IMR-90 (cell line): ENCODE results near the gene RASGRP3. TPM values are rescaled to one million over a fixed set of nuclear protein-coding genes. Genes with fewer than 3 reads are reported as not detected.

Experiments used
- ATAC-seq: fragments of 200-7000 bp; cut with Tn5 transposase; 2 replicates; pipeline ENCODE4 v1.9.1; 2020; ENCODE audit warnings: low read depth, mild to moderate bottlenecking, moderate library complexity
- BruUV-seq: library from RNA; stranded (reverse); fragments of 400-500 nt; replicated peaks from 2 replicates; lab custom pipeline; 2021; lab: Mats Ljungman, UMichigan
- CTCF ChIA-PET: fragments of 300-600 bp; formaldehyde crosslinking; extraction: SDS; loops from one replicate; lab custom pipeline; 2021; ENCODE audit warnings: antibody characterized with exemption; lab: Yijun Ruan, JAX
- POLR2A ChIA-PET: fragments of 300-600 bp; sonication (Branson Sonifier 250); formaldehyde crosslinking; loops from one replicate; lab custom pipeline; 2022; ENCODE audit warnings: antibody characterized with exemption; ENCODE audit not compliant: unreplicated experiment; lab: Charles Lee
- DNase-seq: peaks from one replicate; pipeline ENCODE4 v3.0.0; 2013
- H2AFZ ChIP-seq: replicated peaks from 2 replicates; pipeline ENCODE3; 2013; ENCODE audit warnings: low read length, mild to moderate bottlenecking; ENCODE audit not compliant: poor library complexity
- H2AK5ac ChIP-seq: 2 replicates; pipeline ENCODE4 v1.6.1; 2013; ENCODE audit warnings: low read depth, low read length, inconsistent platforms
- H2AK9ac ChIP-seq: replicated peaks from 2 replicates; pipeline ENCODE3; 2013; ENCODE audit warnings: mild to moderate bottlenecking, low read depth, low read length, moderate library complexity; ENCODE audit not compliant: poor library complexity
- H2BK120ac ChIP-seq: 2 replicates; pipeline ENCODE4 v1.6.1; 2013; ENCODE audit warnings: low read depth, low read length, inconsistent platforms
- H2BK15ac ChIP-seq: 3 replicates; pipeline ENCODE4 v1.6.1; 2013; ENCODE audit warnings: low read depth, low read length, inconsistent platforms
- H2BK20ac ChIP-seq: 2 replicates; pipeline ENCODE4 v1.6.1; 2013; ENCODE audit warnings: low read depth, mild to moderate bottlenecking, inconsistent platforms, low read length, moderate library complexity
- H2BK5ac ChIP-seq: 2 replicates; pipeline ENCODE4 v1.6.1; 2013; ENCODE audit warnings: mild to moderate bottlenecking, low read depth, low read length, inconsistent platforms; ENCODE audit not compliant: poor library complexity, severe bottlenecking
- H3K14ac ChIP-seq: replicated peaks from 2 replicates; pipeline ENCODE4 v1.6.1; 2013; ENCODE audit warnings: low read depth, low read length, inconsistent platforms
- H3K18ac ChIP-seq: 2 replicates; pipeline ENCODE4 v1.6.1; 2013; ENCODE audit warnings: low read depth, low read length, control low read depth
- H3K23ac ChIP-seq: 2 replicates; pipeline ENCODE4 v1.6.1; 2013; ENCODE audit warnings: low read depth, low read length, inconsistent platforms
- H3K27ac ChIP-seq: 2 replicates; pipeline ENCODE4 v1.5.1; 2013; ENCODE audit warnings: mild to moderate bottlenecking, control low read depth, low read length; ENCODE audit not compliant: insufficient read depth
- H3K27me3 ChIP-seq: 2 replicates; pipeline ENCODE4 v1.6.1; 2013; ENCODE audit warnings: low read length; ENCODE audit not compliant: control insufficient read depth, insufficient read depth
- H3K36me3 ChIP-seq: 2 replicates; pipeline ENCODE4 v1.6.1; 2013; ENCODE audit warnings: low read length, mixed read lengths; ENCODE audit not compliant: control insufficient read depth, insufficient read depth
- H3K4ac ChIP-seq: 2 replicates; pipeline ENCODE4 v1.6.1; 2013; ENCODE audit warnings: low read depth, low read length, inconsistent platforms
- H3K4me1 ChIP-seq: 2 replicates; pipeline ENCODE4 v1.6.1; 2013; ENCODE audit warnings: low read length, mixed read lengths; ENCODE audit not compliant: control insufficient read depth, insufficient read depth
- H3K4me2 ChIP-seq: 2 replicates; pipeline ENCODE4 v1.6.1; 2013; ENCODE audit warnings: low read depth, mild to moderate bottlenecking, control low read depth, low read length, moderate library complexity
- H3K4me3 ChIP-seq: 2 replicates; pipeline ENCODE4 v1.5.1; 2013; ENCODE audit warnings: low read depth, mild to moderate bottlenecking, control low read depth, low read length, moderate library complexity; ENCODE audit not compliant: insufficient read depth
- H3K56ac ChIP-seq: 2 replicates; pipeline ENCODE4 v1.6.1; 2013; ENCODE audit warnings: low read length, inconsistent platforms; ENCODE audit not compliant: insufficient read depth; ENCODE audit errors: extremely low read depth
- H3K79me1 ChIP-seq, 2 experiments: 2 replicates each; pipeline ENCODE4 v1.6.1; 2013; ENCODE audit warnings: low read length in 2 of 2, inconsistent platforms in 1 of 2, low read depth in 1 of 2
- H3K9ac ChIP-seq: 2 replicates; pipeline ENCODE4 v1.6.1; 2013; ENCODE audit warnings: low read depth, low read length, control low read depth
- H3K9me1 ChIP-seq: 2 replicates; pipeline ENCODE4 v1.6.1; 2013; ENCODE audit warnings: low read length, inconsistent platforms; ENCODE audit not compliant: insufficient read depth
- H3K9me3 ChIP-seq: 2 replicates; pipeline ENCODE4 v1.6.1; 2013; ENCODE audit warnings: low read length; ENCODE audit not compliant: control insufficient read depth, insufficient read depth
- H4K20me1 ChIP-seq: 2 replicates; pipeline ENCODE4 v1.6.1; 2013; ENCODE audit warnings: low read length, inconsistent platforms; ENCODE audit not compliant: insufficient read depth
- H4K5ac ChIP-seq: 2 replicates; pipeline ENCODE4 v1.6.1; 2013; ENCODE audit warnings: mild to moderate bottlenecking, low read depth, low read length, control low read depth
- H4K8ac ChIP-seq, 2 experiments: 2 replicates each; pipeline ENCODE4 v1.6.1; 2013; ENCODE audit warnings: low read depth in 2 of 2, low read length in 2 of 2, control low read depth in 1 of 2, inconsistent platforms in 1 of 2
- H4K91ac ChIP-seq: 2 replicates; pipeline ENCODE4 v1.6.1; 2013; ENCODE audit warnings: low read depth, low read length, inconsistent platforms; ENCODE audit not compliant: insufficient read depth
- CEBPB ChIP-seq: IDR thresholded peaks from 2 replicates; pipeline ENCODE4 v1.6.1; 2012; ENCODE audit warnings: low read depth, low read length, improper control_type of control experiment
- CTCF ChIP-seq: conservative IDR thresholded peaks from 2 replicates; pipeline ENCODE4 v1.5.1; 2012; ENCODE audit warnings: mild to moderate bottlenecking, low read depth, low read length, improper control_type of control experiment
- ELK1 ChIP-seq: fragments of 150-350 bp; IDR thresholded peaks from 2 replicates; pipeline ENCODE4 v1.6.1; 2016; ENCODE audit warnings: low read depth, mild to moderate bottlenecking, low read length, moderate library complexity, borderline replicate concordance
- NFE2L2 ChIP-seq: fragments of 150-350 bp; IDR thresholded peaks from 2 replicates; pipeline ENCODE4 v1.6.1; 2016; ENCODE audit warnings: low read depth, mild to moderate bottlenecking, low read length
- WGBS, 2 experiments: methylation state at CpG; one replicate each; pipeline versions ENCODE4 v1.1.5 to v1.1.7; 2013; ENCODE audit warnings: missing lambda C conversion rate in 2 of 2; ENCODE audit not compliant: insufficient read length in 1 of 2; ENCODE audit errors: extremely low coverage in 2 of 2; 5-methylcytosine and 5-hydroxymethylcytosine counted together
- dilution Hi-C: fragments of 300-500 bp; cut with HindIII; formaldehyde crosslinking; loops from one replicate; pipeline ENCODE4 v1.14.3; 2018; ENCODE audit warnings: low sequenced_read_pairs; ENCODE audit not compliant: unreplicated experiment
- in situ Hi-C: fragments of 300-500 bp; cut with MboI; formaldehyde crosslinking; loops from 3 replicates; pipeline ENCODE4 v1.14.3; 2019; ENCODE audit warnings: low sequenced_read_pairs, inconsistent platforms, mixed read lengths
- intact Hi-C: fragments of 100-400 bp; cut with micrococcal nuclease; formaldehyde crosslinking; loops from 2 replicates; pipeline ENCODE4 v1.10.0; 2022
- polyA plus RNA-seq, 3 experiments: library from polyadenylated mRNA; depleted of rRNA; stranded (reverse); fragments of >200 nt; gene quantifications; 2 replicates each; pipeline ENCODE4 v1.2.3, GENCODE V29; 2012; ENCODE audit warnings: low replicate concordance in 1 of 3
- total RNA-seq: library from RNA; depleted of rRNA; stranded (reverse); fragments of >200 nt; gene quantifications from 2 replicates; pipeline ENCODE4 v1.2.3, GENCODE V29; 2012

RASGRP3 gene
- total and polyA plus RNA-seq, 2 of the 4 experiments (the other 2 are of a cell fraction): 1.7 to 3.0 TPM

- Histone ChIP-seq H3K4me2 (no peak overlapping the region), H3K4ac (no peak overlapping the region), H2AK5ac (no peak overlapping the region), H3K9ac (no peak overlapping the region), H3K14ac (no peak overlapping the region), H2BK5ac (no peak overlapping the region), H2AK9ac (no peak overlapping the region), H2AFZ (no peak overlapping the region), H4K8ac (no peak overlapping the region), H3K18ac (no peak overlapping the region), H2BK20ac (no peak overlapping the region), H2BK120ac (no peak overlapping the region), H3K27me3 (no peaks in the 10 kb centered on the region), H3K79me1 (no peaks in the 10 kb centered on the region), H2BK15ac (no peak overlapping the region), H4K20me1 (no peaks in the 10 kb centered on the region), H3K36me3 (no peaks in the 10 kb centered on the region), H3K4me1 (no peaks in the 10 kb centered on the region; the same call in 1 of the 2 replicates), H3K9me1 (peaks cover 3% of the 10 kb centered on the region; the same call in 1 of the 2 replicates), H3K27ac (no peak overlapping the region), H4K5ac (no peak overlapping the region), H3K4me3 (no peak overlapping the region), H4K91ac (no peak overlapping the region), H3K9me3 (no peaks in the 10 kb centered on the region), H3K56ac (no peak overlapping the region), H3K23ac (no peak overlapping the region)
- CTCF ChIA-PET: no interaction called here
- WGBS, 2 experiments: no CpG with 5 or more reads among the region's 2 CpGs
- intact Hi-C loops (no loop called here), in situ Hi-C loops (no loop called here), dilution Hi-C loops (no loop called here)
- no peak for TF ChIP-seq NFE2L2
- no peak for TF ChIP-seq CEBPB
- no peak for TF ChIP-seq CTCF
- TF ChIP-seq ELK1: no peak
- ATAC-seq (no peak), DNase-seq (no peak)
- POLR2A ChIA-PET: no interaction called here
- BruUV-seq: no TSS peak
Observed at GRCh38 chr2:33516456-33516995, 40.1 kb downstream of the RASGRP3 start.
